ENCODE measurements around the gene TRIM16.
"Not testable (repeated sequence)": the region's sequence is repeated elsewhere in the genome, so short reads cannot be mapped to it uniquely, and the experiment has no call there.

The TRIM16 gene

DNA sequence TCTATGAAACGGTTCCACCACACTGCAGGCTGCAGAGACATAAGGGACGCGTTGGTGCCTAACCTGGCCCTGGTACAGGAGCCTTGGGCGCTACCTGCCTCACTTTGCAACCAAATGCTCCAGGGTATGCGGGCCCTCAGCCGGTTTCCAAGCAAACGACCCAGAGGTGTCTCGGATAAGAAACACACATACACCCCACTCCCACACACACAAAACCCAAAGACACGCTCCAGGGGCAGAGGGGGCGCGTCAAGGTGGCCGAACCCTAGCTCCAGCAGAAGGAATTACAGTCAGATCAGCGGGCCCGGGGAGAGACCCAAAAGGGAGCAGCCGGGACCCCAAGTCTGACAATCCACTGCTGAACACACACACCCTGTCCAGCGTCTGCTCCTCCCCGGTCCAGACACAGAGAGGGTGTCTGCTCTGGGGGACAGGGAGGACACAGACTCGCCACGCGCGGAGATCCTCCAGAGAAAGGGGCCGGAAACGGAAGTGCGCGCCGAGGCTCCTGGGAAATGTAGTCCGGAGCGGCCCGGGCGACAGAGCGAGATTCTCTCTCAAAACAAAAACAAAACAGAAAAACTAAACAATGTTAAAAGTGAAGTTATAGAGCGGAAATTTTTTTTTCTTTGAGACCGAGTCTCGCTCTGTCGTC is at the start of gene TRIM16:
Gene TRIM16 (minus strand): TSS at position 488 of the 655 bp plus-strand sequence. CDS start 32,702 bp downstream, outside the sequence.
- DNase-seq = peak; percentile 57

GRCh38 chr17:15733174-15733789 is 49.2 kb upstream of the TRIM16 start:
- DNase-seq = not testable (repeated sequence)

DNA sequence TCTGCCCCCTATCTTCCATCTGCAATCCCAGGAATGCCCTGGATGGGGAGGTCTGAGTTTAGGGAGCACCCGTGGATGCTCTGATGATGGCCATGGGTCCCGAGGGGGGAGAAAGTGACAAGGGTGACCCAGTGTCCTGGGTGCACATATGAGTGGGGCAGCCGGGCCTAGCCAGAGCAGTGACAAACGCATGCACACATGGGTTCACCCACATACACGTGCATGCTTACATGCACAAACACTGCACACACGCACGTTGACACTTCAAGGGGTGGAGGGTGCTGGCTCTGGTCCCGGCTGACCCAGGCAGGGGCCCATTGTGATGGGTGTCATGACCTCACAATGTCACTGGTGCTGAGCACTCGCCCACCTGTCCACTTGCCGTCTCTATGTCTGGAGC is 47.8 kb upstream of the TRIM16 start, which contains the start of gene TBC1D26:
Gene TBC1D26 (plus strand): TSS at position 384 of the 400 bp plus-strand sequence. CDS start 3,066 bp downstream, outside the sequence.
- DNase-seq = not testable (repeated sequence)

DNA sequence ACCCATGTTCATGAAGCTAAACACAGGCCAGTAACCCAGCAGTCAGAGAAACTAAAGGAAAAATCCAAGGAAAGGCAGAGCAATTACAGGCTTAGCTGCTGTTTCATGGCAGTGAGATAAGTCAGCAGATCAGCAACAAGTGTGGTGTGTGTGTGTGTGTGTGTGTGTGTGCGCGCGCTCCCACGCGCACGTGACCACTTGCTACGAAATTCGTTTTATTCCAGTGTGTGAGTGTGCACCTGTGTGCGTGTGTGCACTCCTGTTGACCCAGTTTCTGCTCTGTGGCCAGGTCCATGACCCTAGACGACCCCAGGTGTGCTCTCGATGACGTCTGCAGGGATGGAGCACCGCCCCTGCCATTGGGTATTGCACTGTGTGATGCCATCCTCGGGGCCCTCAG is 46.4 kb upstream of the TRIM16 start:
- not testable (repeated sequence) for DNase-seq

DNA sequence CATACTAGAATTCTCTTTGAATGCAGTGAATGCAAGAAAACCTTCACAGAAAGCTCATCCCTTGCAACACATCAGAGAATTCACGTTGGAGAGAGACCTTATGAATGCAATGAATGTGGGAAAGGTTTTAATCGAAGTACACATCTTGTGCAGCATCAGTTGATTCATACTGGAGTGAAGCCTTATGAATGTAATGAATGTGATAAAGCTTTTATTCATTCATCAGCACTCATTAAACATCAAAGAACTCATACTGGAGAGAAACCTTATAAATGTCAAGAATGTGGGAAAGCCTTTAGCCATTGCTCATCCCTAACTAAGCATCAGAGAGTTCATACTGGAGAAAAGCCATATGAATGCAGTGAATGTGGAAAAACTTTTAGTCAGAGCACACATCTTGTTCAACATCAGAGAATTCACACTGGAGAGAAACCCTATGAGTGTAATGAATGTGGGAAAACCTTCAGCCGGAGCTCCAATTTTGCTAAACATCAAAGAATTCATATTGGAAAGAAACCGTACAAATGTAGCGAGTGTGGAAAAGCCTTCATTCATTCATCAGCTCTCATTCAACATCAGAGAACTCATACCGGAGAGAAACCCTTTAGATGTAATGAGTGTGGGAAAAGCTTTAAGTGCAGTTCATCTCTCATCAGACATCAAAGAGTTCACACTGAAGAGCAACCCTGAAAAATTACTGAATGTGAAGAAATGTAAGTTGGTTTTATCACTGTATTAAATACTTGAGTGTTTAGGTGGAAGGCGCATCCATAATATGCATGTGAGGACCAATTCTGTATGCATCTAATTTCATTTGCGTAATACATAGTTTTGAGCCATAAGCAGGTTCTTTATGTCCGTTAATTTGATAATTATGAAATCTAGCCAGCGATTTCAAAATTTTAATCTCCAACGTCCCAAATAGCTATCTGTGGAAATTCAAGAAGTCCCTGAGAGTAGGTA is 32.8 kb upstream of the TRIM16 start:
- DNase-seq = not testable (repeated sequence)

DNA sequence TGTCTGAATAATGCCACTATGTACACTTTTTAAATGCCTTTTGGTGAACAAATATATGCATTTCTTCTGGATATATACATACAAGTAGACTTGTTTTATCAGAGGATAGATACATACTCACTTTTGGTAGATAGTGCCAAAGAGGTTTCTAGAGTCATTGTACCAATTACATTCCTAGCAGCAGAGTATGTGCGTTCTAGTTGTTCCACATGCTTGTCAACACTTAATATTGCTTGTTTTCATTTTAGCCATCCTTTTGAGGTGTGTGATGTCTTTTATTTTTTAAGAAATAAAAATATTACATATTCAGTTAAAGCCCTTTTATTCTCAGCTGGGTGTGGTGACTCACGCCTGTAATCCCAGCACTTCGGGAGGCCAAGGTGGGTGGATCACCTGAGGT is 24.8 kb upstream of the TRIM16 start:
- DNase-seq = not testable (repeated sequence)

- DNase-seq = not testable (repeated sequence)
These were observed 20.7 kb upstream of the TRIM16 start for GRCh38 chr17:15704813-15705212.

DNA sequence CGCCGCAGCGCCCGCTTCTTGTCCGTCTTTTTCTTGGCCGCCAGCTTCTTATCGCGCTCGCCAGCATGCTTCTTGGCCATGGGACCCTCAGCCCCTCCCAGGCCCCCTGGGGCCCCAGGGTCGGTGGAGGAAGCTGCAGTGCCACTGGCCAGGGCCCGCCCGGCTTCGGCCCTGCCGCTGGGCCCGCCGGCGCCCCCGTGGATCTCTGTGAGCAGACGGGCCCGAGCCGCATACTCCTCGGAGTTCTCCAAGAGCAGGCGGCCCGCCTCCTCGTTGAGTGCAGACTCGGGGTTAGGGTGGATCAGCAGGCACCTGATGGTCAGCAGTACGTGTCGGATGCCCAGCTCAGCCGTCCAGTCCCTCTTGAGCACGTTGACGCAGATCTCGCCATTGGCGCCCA is 20.1 kb upstream of the TRIM16 start:
- DNase-seq = not testable (repeated sequence)

GRCh38 chr17:15699937-15700336 is 15.8 kb upstream of the TRIM16 start:
- not testable (repeated sequence) for DNase-seq

DNA sequence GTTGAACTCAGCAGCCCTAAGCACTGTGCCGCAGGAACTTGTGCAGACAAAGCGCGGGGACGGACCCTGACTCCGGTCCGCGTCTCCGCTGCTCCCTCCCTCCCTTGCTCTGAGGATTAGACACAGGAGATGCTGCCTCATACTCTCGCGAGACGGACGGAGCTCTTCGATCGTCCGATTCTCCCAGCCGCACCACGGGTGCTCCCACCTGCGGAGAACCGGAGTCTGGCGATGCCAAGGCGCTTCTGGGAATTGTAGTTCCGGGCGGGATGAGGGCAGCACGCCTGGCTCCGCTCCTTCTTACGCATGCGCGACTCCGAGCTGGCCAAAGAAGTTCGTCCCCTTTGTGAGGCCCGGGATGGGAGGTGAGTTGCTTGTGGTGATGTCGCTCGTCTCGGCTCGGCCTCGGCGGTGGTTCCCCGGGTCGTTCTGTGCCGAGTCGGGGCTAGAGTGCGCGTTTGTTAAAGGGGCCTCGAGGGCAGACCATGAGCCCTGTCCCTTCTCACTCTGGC is 15.4 kb upstream of the TRIM16 start, which contains the start of gene ZNF286A:
Gene ZNF286A (plus strand): TSS at position 340 of the 512 bp plus-strand sequence. CDS start 578 bp downstream, outside the sequence.
- DNase-seq = peak; percentile 99

DNA sequence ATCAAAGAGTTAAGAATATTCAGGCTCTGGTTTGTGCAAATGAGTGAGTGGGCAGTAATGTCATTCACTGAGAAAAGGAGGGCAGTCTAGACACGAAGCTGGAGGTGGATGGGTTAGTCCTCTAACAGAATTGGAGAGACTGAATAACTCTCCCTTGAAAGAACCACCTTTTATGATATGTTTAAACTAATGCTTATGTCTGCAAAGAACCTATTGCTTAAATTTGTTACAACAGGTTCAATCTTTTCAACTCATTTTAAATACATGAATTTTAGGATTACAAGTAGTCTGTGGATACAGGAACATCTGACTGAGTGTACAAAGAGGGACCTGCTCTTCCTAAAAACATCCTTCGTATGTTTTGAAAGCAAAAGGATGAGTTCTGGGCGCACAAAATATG is 14.9 kb upstream of the TRIM16 start:
- DNase-seq = not testable (repeated sequence)

DNA sequence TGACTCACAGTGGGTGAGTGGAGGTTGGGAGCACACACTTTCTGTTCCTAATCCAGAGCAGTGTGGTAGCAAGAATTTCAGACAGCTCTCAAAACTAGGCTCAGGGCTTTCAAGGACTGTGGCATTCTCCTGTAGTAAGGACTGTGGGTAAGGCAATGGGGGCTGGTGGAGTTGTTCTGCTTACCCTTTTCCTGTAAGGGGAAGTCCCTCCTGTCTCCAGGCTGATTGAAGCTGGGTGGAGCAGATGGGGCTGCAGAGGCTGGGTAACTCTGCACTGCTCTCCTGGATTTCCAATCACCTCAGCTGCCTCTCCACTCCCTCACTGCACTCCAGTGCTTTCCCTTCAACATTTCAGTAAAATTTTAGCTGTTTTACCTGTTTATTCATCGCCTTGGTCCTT is 3.4 kb upstream of the TRIM16 start:
- DNase-seq = not testable (repeated sequence)

- not testable (repeated sequence) for DNase-seq
These were observed 976 bp downstream of the TRIM16 start for GRCh38 chr17:15683135-15683534.

- DNase-seq = not testable (repeated sequence)
These were observed 8.1 kb downstream of the TRIM16 start for GRCh38 chr17:15675991-15676390.

DNA sequence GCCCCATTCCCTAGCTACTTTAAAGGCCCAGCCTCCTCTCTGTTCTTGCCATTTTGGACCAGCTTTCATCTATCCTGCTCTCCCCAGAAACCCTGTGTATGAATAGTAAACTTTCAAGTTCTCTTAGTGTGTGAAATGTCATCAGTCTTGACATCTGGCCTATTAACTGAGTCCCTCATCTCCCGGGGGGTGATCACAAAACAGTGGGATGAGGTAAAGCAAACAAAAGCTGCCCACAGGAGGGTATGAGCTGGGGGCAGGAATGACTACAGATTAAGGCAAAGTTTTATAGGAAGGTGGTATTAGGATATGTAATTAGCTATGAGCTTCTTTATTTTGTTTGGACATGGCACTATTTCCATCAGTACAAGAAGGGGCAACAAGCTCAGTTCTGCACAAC is 9.5 kb downstream of the TRIM16 start:
- not testable (repeated sequence) for DNase-seq

DNA sequence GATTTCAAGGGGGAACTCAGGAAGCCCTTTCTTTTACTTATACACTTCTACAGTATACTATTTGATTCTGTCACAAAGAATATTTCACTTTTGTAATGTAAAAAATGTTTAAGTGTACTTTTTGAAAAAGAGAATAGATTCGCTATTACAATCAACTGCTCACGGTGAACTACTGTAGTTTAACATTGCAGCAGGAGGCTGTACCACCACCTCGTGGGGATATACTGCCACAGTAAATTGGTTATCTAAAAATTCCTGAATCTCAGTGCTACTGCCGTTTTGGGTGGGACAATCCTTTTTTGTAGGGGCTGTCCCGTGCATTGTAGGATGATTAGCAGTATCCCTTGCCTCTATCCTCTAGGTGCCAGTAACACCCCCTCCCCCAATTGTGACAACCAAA is 14.6 kb downstream of the TRIM16 start:
- DNase-seq = not testable (repeated sequence)

DNA sequence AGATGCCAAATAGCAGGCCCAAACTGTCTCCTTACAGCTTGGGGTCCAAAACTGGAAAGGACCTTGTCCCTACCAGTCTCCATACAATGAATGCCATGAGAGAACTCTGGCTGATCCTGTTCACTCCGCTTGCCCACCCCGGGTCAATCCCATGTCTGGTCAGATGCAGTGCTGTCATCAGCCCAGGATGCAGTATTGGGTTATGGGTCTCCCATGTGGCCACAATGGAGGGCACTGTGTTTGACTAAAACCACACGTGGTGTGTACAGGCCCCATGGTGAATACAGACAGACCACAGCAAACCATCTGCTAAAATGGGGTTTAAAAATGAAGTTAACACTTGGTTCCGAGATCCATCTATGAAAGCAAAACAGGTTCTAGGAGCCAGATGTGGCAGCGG is 20.4 kb downstream of the TRIM16 start:
- DNase-seq = no peak

GRCh38 chr17:15663176-15663575 is 20.9 kb downstream of the TRIM16 start:
- no peak for DNase-seq

- no peak for DNase-seq
These were observed 21.4 kb downstream of the TRIM16 start for GRCh38 chr17:15662681-15663080.

- no peak for DNase-seq
These were observed 24.0 kb downstream of the TRIM16 start for GRCh38 chr17:15660077-15660476.

DNA sequence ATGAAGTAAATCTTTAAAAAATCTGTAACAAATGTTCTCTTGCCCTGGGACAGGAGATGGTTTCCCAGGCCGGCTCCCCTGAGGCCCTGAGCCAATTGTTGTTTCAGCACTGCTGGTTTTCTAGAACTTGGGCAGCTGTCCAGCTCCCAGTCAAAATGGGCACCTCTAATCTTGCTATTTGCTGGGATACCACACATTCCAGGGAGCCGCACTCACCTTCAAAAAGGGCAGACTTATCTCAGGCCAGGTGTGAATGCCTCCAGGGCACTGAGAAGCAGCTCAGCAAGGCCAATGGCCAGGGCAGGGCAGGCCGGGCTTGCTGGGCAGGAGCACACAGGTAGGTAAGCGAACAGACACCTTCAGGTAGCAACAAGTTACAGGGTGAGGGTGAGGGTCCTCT is 24.4 kb downstream of the TRIM16 start:
- DNase-seq = no peak

DNA sequence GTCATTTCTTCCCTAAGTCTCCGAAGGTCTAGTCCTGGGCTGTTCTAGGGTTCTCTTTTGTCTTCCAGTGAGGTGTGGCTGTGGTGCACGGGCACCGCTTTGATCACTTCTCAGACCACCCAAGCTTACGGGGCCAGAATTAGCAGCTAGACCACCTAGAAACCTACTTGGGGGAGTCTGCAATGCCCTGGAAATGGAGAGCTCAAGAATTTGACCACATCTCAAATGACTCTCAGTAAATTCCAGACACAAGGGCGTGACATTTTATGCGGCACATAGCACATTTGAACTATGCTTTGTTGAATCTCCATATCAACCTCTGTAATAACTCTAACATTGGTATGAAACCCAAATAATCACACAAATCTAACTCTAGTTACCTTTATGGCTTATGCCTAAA is 24.9 kb downstream of the TRIM16 start:
- DNase-seq = no peak

DNA sequence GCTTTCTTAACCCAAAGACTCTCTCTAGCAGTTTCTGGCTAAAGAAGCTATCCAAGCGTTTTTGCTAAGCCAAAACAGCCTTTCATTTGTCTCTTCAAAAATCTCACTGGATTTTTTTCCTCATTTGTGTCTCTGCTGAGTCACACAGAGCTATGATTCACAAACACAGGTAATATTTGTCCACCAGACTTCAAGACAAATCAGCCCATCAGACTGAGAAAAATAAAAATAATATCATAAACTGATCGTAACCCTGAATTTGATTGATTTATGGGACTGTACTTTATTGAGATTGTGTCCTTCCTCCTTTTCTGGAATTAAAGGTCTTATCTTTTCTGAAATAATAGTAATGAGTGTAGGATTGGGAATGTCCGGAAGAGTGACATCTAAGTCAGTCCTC is 25.8 kb downstream of the TRIM16 start:
- DNase-seq = no peak

Measured in HCEC 1CT (cell line).